ENCODE measurements around the gene PPRC1. TPM values are rescaled to one million over a fixed set of nuclear protein-coding genes. Genes with fewer than 3 reads are reported as not detected.

The PPRC1 gene
- total and polyA plus RNA-seq, 3 experiments from 2014 or later, result 20.7 to 106 (median 105) TPM

GRCh38 chr10:102153093-102153620 lies 20.3 kb downstream of the PPRC1 start:
- Mint-ChIP-seq H3K27me3 (peaks cover 0 to 1% of the 10 kb centered on the region in 2 donors), H3K4me3 (peak overlapping the region; percentile 88 to 99 (median 95)), H3K9me3 (no peaks in the 10 kb centered on the region), H3K27ac (peak overlapping the region; percentile 93 to 99 (median 98)), H3K36me3 (peaks cover 3 to 60% (median 14%) of the 10 kb centered on the region in 3 donors), H3K4me1 (peaks cover 36 to 60% (median 55%) of the 10 kb centered on the region in 3 donors)
- Histone ChIP-seq H3K4me3 (ENCODE audit: low read length) (peak overlapping the region; percentile 91), H3K4me1 (ENCODE audit: insufficient read depth, low read length) (peaks cover 22% of the 10 kb centered on the region), H3K27me3 (ENCODE audit: insufficient read depth, low read length, poor library complexity, severe bottlenecking) (no peaks in the 10 kb centered on the region), H3K36me3 (ENCODE audit: insufficient read depth, low read length) (peaks cover 24% of the 10 kb centered on the region), H3K27ac (ENCODE audit: low read depth, low read length) (peak overlapping the region; percentile 93), H3K9me3 (ENCODE audit: low read length) (no peaks in the 10 kb centered on the region)
- CTCF ChIA-PET, result interaction anchor here (0.7 to 2.5 kb wide), 4 partner anchors 17 to 901 kb away, joined by 3 to 10 read pairs (median 4); no protein-coding TSS in a partner anchor
- POLR2A ChIA-PET, result interaction anchor here (0.6 to 1.0 kb wide), 2 partner anchors 297 to 1140 kb away, joined by 3 to 8 read pairs; no protein-coding TSS in a partner anchor
- no peak for DNase-seq

- no peaks in the 10 kb centered on the region for H3K9me3 Mint-ChIP-seq
- H3K4me3 Mint-ChIP-seq, result peak overlapping the region in 6 of 7 donors; percentile 37 to 99 (median 62)
- Histone ChIP-seq H3K9me3 (ENCODE audit: low read length) (no peaks in the 10 kb centered on the region), H3K4me3 (ENCODE audit: low read length) (no peak overlapping the region), H3K4me1 (ENCODE audit: insufficient read depth, low read length) (peaks cover 22% of the 10 kb centered on the region), H3K27me3 (ENCODE audit: insufficient read depth, low read length, poor library complexity, severe bottlenecking) (no peaks in the 10 kb centered on the region), H3K36me3 (ENCODE audit: insufficient read depth, low read length) (peaks cover 27% of the 10 kb centered on the region), H3K27ac (ENCODE audit: low read depth, low read length) (no peak overlapping the region)
- ChIA-PET CTCF (no interaction called here), POLR2A (interaction anchor here (0.6 to 0.7 kb wide), 3 partner anchors 36 to 319 kb away, joined by 3 to 5 read pairs (median 3); no protein-coding TSS in a partner anchor)
- peaks cover 36 to 60% (median 55%) of the 10 kb centered on the region in 3 donors for H3K4me1 Mint-ChIP-seq
- H3K36me3 Mint-ChIP-seq, result peaks cover 7 to 60% (median 8%) of the 10 kb centered on the region in 3 donors
- no peak for DNase-seq
- peak overlapping the region; percentile 19 to 97 (median 68) for H3K27ac Mint-ChIP-seq
- peaks cover 0 to 1% of the 10 kb centered on the region in 2 donors for H3K27me3 Mint-ChIP-seq
Observed at GRCh38 chr10:102154466-102155116, 21.8 kb downstream of the PPRC1 start.

GRCh38 chr10:102157224-102157623 lies 24.4 kb downstream of the PPRC1 start:
- peak overlapping the region in 5 of 8 donors; percentile 26 to 83 (median 65) for H3K27ac Mint-ChIP-seq
- no peaks in the 10 kb centered on the region for H3K9me3 ChIP-seq (ENCODE audit: low read length)
- peaks cover 18% of the 10 kb centered on the region for H3K4me1 ChIP-seq (ENCODE audit: insufficient read depth, low read length)
- peaks cover 54% of the 10 kb centered on the region for H3K36me3 ChIP-seq (ENCODE audit: insufficient read depth, low read length)
- H3K36me3 Mint-ChIP-seq, result peaks cover 13 to 79% (median 14%) of the 10 kb centered on the region in 3 donors
- ChIA-PET POLR2A (no interaction called here), CTCF (interaction anchor here (1.2 to 1.5 kb wide), 2 partner anchors 10 to 12 kb away, joined by 4 read pairs; no protein-coding TSS in a partner anchor)
- no peak overlapping the region for H3K4me3 Mint-ChIP-seq
- H3K27ac ChIP-seq (ENCODE audit: low read depth, low read length), result no peak overlapping the region
- H3K4me3 ChIP-seq (ENCODE audit: low read length), result no peak overlapping the region
- peaks cover 0 to 1% of the 10 kb centered on the region in 2 donors for H3K27me3 Mint-ChIP-seq
- peaks cover 28 to 50% (median 42%) of the 10 kb centered on the region in 3 donors for H3K4me1 Mint-ChIP-seq
- no peak for DNase-seq
- H3K27me3 ChIP-seq (ENCODE audit: insufficient read depth, low read length, poor library complexity, severe bottlenecking), result no peaks in the 10 kb centered on the region
- H3K9me3 Mint-ChIP-seq, result no peaks in the 10 kb centered on the region

GRCh38 chr10:102159051-102159597 lies 26.3 kb downstream of the PPRC1 start:
- Histone ChIP-seq H3K4me3 (ENCODE audit: low read length) (no peak overlapping the region), H3K9me3 (ENCODE audit: low read length) (no peaks in the 10 kb centered on the region), H3K27ac (ENCODE audit: low read depth, low read length) (no peak overlapping the region), H3K27me3 (ENCODE audit: insufficient read depth, low read length, poor library complexity, severe bottlenecking) (no peaks in the 10 kb centered on the region), H3K4me1 (ENCODE audit: insufficient read depth, low read length) (peaks cover 5% of the 10 kb centered on the region), H3K36me3 (ENCODE audit: insufficient read depth, low read length) (peaks cover 69% of the 10 kb centered on the region)
- POLR2A ChIA-PET, result interaction anchor here (0.7 kb wide), 2 partner anchors 12 to 26 kb away, joined by 4 to 6 read pairs; no protein-coding TSS in a partner anchor
- peaks cover 13 to 89% (median 17%) of the 10 kb centered on the region in 3 donors for H3K36me3 Mint-ChIP-seq
- DNase-seq, result no peak
- CTCF ChIA-PET, result interaction anchor here (4.1 kb wide), 1 partner anchor 10 kb away, joined by 26 read pairs; no protein-coding TSS in a partner anchor
- peaks cover 0 to 1% of the 10 kb centered on the region in 2 donors for H3K27me3 Mint-ChIP-seq
- peaks cover 15 to 32% (median 25%) of the 10 kb centered on the region in 3 donors for H3K4me1 Mint-ChIP-seq
- no peak overlapping the region for H3K4me3 Mint-ChIP-seq
- no peaks in the 10 kb centered on the region for H3K9me3 Mint-ChIP-seq
- peak overlapping the region in 1 of 8 donors; percentile 54 for H3K27ac Mint-ChIP-seq

DNA sequence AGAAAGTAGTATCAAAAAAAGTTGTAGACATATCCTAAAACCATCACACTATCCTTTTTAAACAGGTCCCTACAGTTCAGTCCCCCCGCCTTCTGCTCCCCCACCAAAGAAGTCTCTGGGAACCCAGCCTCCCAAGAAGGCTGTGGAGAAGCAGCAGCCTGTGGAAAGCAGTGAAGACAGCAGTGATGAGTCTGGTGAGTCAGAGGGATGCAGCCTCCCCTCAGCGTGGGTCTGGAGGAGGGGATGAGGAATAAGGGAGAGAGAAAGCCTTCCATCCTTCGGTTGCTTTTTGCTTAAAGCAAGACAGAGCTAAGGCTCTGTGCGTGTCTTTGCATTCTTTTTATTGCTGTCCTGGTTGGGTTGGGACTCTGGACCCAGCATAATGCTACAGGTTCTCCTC lies 27.0 kb downstream of the PPRC1 start:
- Histone ChIP-seq H3K9me3 (ENCODE audit: low read length) (no peaks in the 10 kb centered on the region), H3K4me1 (ENCODE audit: insufficient read depth, low read length) (no peaks in the 10 kb centered on the region), H3K27me3 (ENCODE audit: insufficient read depth, low read length, poor library complexity, severe bottlenecking) (no peaks in the 10 kb centered on the region), H3K27ac (ENCODE audit: low read depth, low read length) (no peak overlapping the region), H3K36me3 (ENCODE audit: insufficient read depth, low read length) (peaks cover 69% of the 10 kb centered on the region), H3K4me3 (ENCODE audit: low read length) (no peak overlapping the region)
- H3K9me3 Mint-ChIP-seq, result no peaks in the 10 kb centered on the region
- CTCF ChIA-PET, result interaction anchor here (0.7 to 4.1 kb wide), 3 partner anchors 9 to 27 kb away, joined by 3 to 26 read pairs (median 3); partner anchors contain the start of gene PPRC1
- no peak overlapping the region for H3K4me3 Mint-ChIP-seq
- POLR2A ChIA-PET, result no interaction called here
- H3K27ac Mint-ChIP-seq, result no peak overlapping the region
- H3K4me1 Mint-ChIP-seq, result peaks cover 12 to 25% (median 18%) of the 10 kb centered on the region in 3 donors
- no peak for DNase-seq
- peaks cover 13 to 91% (median 18%) of the 10 kb centered on the region in 3 donors for H3K36me3 Mint-ChIP-seq
- peaks cover 0 to 1% of the 10 kb centered on the region in 2 donors for H3K27me3 Mint-ChIP-seq

DNA sequence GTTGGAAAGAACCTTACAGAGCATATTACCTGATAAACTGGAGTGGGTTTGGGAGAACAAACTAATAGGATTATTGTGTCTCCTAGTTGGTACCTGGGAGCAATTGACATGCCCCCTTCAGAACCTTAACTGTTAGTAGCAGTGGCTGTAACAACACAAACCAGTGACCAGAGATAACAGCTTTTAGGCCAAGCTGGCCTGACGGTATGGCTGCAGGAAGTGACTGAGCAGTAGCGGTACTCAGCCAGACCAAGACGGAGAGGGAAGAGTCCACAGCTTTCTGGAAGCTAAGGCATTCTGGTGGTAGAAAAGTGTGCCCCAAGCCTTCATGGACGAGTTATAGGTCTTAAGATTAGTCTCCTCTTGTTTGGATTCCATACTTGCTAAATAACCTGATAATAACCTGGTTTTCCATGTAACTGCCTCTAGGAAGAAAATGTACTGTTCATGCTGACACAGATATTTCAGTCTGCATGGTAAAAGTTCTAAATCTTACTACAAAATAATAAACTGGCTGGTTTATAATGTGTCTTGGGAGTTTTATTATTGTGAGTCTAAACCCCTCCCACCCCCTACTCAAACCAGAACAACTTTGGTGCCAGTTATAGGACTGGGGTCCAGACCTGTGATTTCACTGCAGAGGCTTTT lies 30.6 kb downstream of the PPRC1 start:
- H3K27me3 ChIP-seq (ENCODE audit: insufficient read depth, low read length, poor library complexity, severe bottlenecking), result no peaks in the 10 kb centered on the region
- H3K4me1 Mint-ChIP-seq, result no peaks in the 10 kb centered on the region
- H3K27ac ChIP-seq (ENCODE audit: low read depth, low read length), result no peak overlapping the region
- peaks cover 53% of the 10 kb centered on the region for H3K36me3 ChIP-seq (ENCODE audit: insufficient read depth, low read length)
- H3K4me3 Mint-ChIP-seq, result no peak overlapping the region
- no peak for DNase-seq
- no peaks in the 10 kb centered on the region for H3K4me1 ChIP-seq (ENCODE audit: insufficient read depth, low read length)
- POLR2A ChIA-PET, result no interaction called here
- CTCF ChIA-PET, result no interaction called here
- no peaks in the 10 kb centered on the region for H3K9me3 Mint-ChIP-seq
- H3K36me3 Mint-ChIP-seq, result peaks cover 7 to 63% (median 14%) of the 10 kb centered on the region in 3 donors
- no peaks in the 10 kb centered on the region for H3K27me3 Mint-ChIP-seq
- H3K27ac Mint-ChIP-seq, result peak overlapping the region in 1 of 8 donors; percentile 30
- no peak overlapping the region for H3K4me3 ChIP-seq (ENCODE audit: low read length)
- no peaks in the 10 kb centered on the region for H3K9me3 ChIP-seq (ENCODE audit: low read length)

- no peak overlapping the region for H3K27ac Mint-ChIP-seq
- Histone ChIP-seq H3K4me3 (ENCODE audit: low read length) (no peak overlapping the region), H3K27me3 (ENCODE audit: insufficient read depth, low read length, poor library complexity, severe bottlenecking) (no peaks in the 10 kb centered on the region), H3K9me3 (ENCODE audit: low read length) (no peaks in the 10 kb centered on the region), H3K4me1 (ENCODE audit: insufficient read depth, low read length) (peaks cover 4% of the 10 kb centered on the region), H3K27ac (ENCODE audit: low read depth, low read length) (no peak overlapping the region), H3K36me3 (ENCODE audit: insufficient read depth, low read length) (peaks cover 9% of the 10 kb centered on the region)
- H3K9me3 Mint-ChIP-seq, result no peaks in the 10 kb centered on the region
- ChIA-PET POLR2A (no interaction called here), CTCF (interaction anchor here (0.5 to 3.1 kb wide), 5 partner anchors 8 to 185 kb away, joined by 3 to 26 read pairs (median 14); partner anchors contain the start of gene PPRC1)
- peaks cover 0 to 5% of the 10 kb centered on the region in 2 donors for H3K27me3 Mint-ChIP-seq
- H3K4me3 Mint-ChIP-seq, result no peak overlapping the region
- H3K4me1 Mint-ChIP-seq, result peaks cover 6 to 8% (median 7%) of the 10 kb centered on the region in 3 donors
- DNase-seq, result no peak
- peaks cover 0 to 21% (median 6%) of the 10 kb centered on the region in 3 donors for H3K36me3 Mint-ChIP-seq
Observed at GRCh38 chr10:102167861-102168260, 35.0 kb downstream of the PPRC1 start.
